A549 (cell line): ENCODE measurements around the gene KRT14. TPM values are rescaled to one million over a fixed set of nuclear protein-coding genes. Genes with fewer than 3 reads are reported as not detected.
"Not testable (repeated sequence)": the region's sequence is repeated elsewhere in the genome, so short reads cannot be mapped to it uniquely, and the experiment has no call there.

Source experiments
- ATAC-seq, 2 experiments: fragments of 200-7000 bp in 1 of 2; fragments of >200 bp in 1 of 2; cut with Nextera tagmentation in 1 of 2; cut with Tn5 transposase in 1 of 2; 3 replicates each; pipeline versions ENCODE4 v1.8.0 to v1.9.1; 2018 to 2020; ENCODE audit warnings: mild to moderate bottlenecking in 1 of 2, moderate library complexity in 1 of 2
- CTCF ChIA-PET: fragments of 300-600 bp; sonication (Branson Sonifier 250); formaldehyde crosslinking; extraction: SDS; loops from one replicate; lab custom pipeline; 2021; ENCODE audit warnings: antibody characterized with exemption, inconsistent platforms; lab: Yijun Ruan, JAX
- POLR2A ChIA-PET: fragments of 350-600 bp; formaldehyde crosslinking; extraction: SDS; loops from one replicate; lab custom pipeline; 2021; ENCODE audit warnings: antibody characterized with exemption, inconsistent platforms; lab: Yijun Ruan, JAX
- DNase-seq, 2 experiments: peaks; one replicate each; pipeline versions ENCODE4 v3.0.0 to v3.0.0-alpha.2; 2011 to 2016; ENCODE audit warnings: low read depth in 1 of 2, low spot score in 1 of 2
- FAIRE-seq: peaks from 2 replicates; lab custom pipeline; 2011; peaks lifted over from hg19 to GRCh38; lab: Jason Lieb, UNC
- H3K27ac ChIP-seq, 2 experiments: fragments of >200 bp; sonication (Bioruptor Twin); formaldehyde crosslinking; 3 replicates each; pipeline ENCODE4 v1.5.1; 2016 to 2017
- H3K4me1 ChIP-seq: fragments of >200 bp; sonication (Bioruptor Twin); formaldehyde crosslinking; 3 replicates; pipeline ENCODE4 v1.6.1; 2016
- H3K4me2 ChIP-seq: fragments of >200 bp; sonication (Bioruptor Twin); formaldehyde crosslinking; 3 replicates; pipeline ENCODE4 v1.6.1; 2016
- H3K4me3 ChIP-seq: fragments of >200 bp; sonication (Bioruptor Twin); formaldehyde crosslinking; 3 replicates; pipeline ENCODE4 v1.5.1; 2016
- H3K9me3 ChIP-seq: fragments of >200 bp; sonication (Bioruptor Twin); formaldehyde crosslinking; 3 replicates; pipeline ENCODE4 v1.6.1; 2016
- CBX8 ChIP-seq: fragments of 200-600 bp; sonication (generic); IDR thresholded peaks from 2 replicates; pipeline ENCODE4 v1.6.1; 2016
- CTCF ChIP-seq: fragments of >200 bp; sonication (Bioruptor Twin); formaldehyde crosslinking; IDR thresholded peaks from 3 replicates; pipeline ENCODE4 v1.5.1; 2016
- FOSL2 ChIP-seq, 2 experiments: fragments of 450-650 bp in 1 of 2; fragments of >200 bp in 1 of 2; sonication (Bioruptor Twin) in 1 of 2; formaldehyde crosslinking; IDR thresholded peaks; 2 replicates each; pipeline versions ENCODE4 v1.5.0 to v1.6.1; 2016 to 2020; ENCODE audit warnings: mild to moderate bottlenecking in 1 of 2, moderate library complexity in 1 of 2
- GATA3 ChIP-seq: IDR thresholded peaks from 2 replicates; pipeline ENCODE4 v1.6.1; 2012; ENCODE audit warnings: borderline replicate concordance
- HES2 ChIP-seq: fragments of >200 bp; sonication (Bioruptor Twin); formaldehyde crosslinking; IDR thresholded peaks from 2 replicates; pipeline ENCODE4 v1.6.1; 2016
- MAZ ChIP-seq: fragments of 150-350 bp; IDR thresholded peaks from 2 replicates; pipeline ENCODE4 v1.6.1; 2014; ENCODE audit warnings: antibody characterized with exemption, low read depth, low read length, borderline replicate concordance
- USF2 ChIP-seq: fragments of 450-650 bp; IDR thresholded peaks from 2 replicates; pipeline ENCODE4 v1.6.1; 2014; ENCODE audit warnings: antibody characterized with exemption
- ZC3H11A ChIP-seq: fragments of 450-650 bp; IDR thresholded peaks from 2 replicates; pipeline ENCODE4 v1.6.1; 2014; ENCODE audit warnings: antibody characterized with exemption, mild to moderate bottlenecking
- ZNF302 ChIP-seq: fragments of 250-450 bp; sonication (Bioruptor Pico); IDR thresholded peaks from 2 replicates; pipeline ENCODE4 v1.9.0; 2021; ENCODE audit warnings: inconsistent platforms, mild to moderate bottlenecking, moderate library complexity
- WGBS: methylation state at CpG from one replicate; pipeline ENCODE4 v1.1.6; 2017; ENCODE audit errors: missing lambda C conversion rate; 5-methylcytosine and 5-hydroxymethylcytosine counted together
- polyA plus RNA-seq, 4 experiments: library from polyadenylated mRNA; depleted of rRNA in 3 of 4; stranded (reverse); fragments of >200 nt; fragmentation: RNase III in 1 of 4; extraction: RNeasy Plus Mini Kit Qiagen cat#74134 plus additional on column Dnase treatment in 1 of 4; gene quantifications; 2 replicates in 3 of 4; 3 replicates in 1 of 4; pipeline ENCODE4 v1.2.3, GENCODE V29; 2011 to 2017
- TF ChIP-seq, protein P1 (sequence below): fragments of 250-450 bp; sonication (Bioruptor Pico); IDR thresholded peaks from 2 replicates; pipeline ENCODE4 v1.5.0; 2020; ENCODE audit warnings: low read depth, mild to moderate bottlenecking, moderate library complexity
- TF ChIP-seq, protein P2 (sequence below): IDR thresholded peaks from 2 replicates; pipeline ENCODE4 v1.6.1; 2012
- TF ChIP-seq, protein P3 (sequence below): fragments of >200 bp; sonication (Bioruptor Twin); formaldehyde crosslinking; IDR thresholded peaks from 3 replicates; pipeline ENCODE4 v1.6.1; 2016

The KRT14 gene
- polyA plus RNA-seq, 2 of the 4 experiments (the other 2 are of a cell fraction): 0.04 to 0.10 TPM

GRCh38 chr17:41621916-41622315 is 35.2 kb upstream of the KRT14 start (continued):
- TF ChIP-seq CTCF: no peak
- TF ChIP-seq USF2: no peak
- no peak for TF ChIP-seq FOSL2 (IDR thresholded peaks at IDR 0.05)
- no peak for TF ChIP-seq FOSL2 (CRISPR knock-in tag; IDR thresholded peaks at IDR 0.05)

DNA sequence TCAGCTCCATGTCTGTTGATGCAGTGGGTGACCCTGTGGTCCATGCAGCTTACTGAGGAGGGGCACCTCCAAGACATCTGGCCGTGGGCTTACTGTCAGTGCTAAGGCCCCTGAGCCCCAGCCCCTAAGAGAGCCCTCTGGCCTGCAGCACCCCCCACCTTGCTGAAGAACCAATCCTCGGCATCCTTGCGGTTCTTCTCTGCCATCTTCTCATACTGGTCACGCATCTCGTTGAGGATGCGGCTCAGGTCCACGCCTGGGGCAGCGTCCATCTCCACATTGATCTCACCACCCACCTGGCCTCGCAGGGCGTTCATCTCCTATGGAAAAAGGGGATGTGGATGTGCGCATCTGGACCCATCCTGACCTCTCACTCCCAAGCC is 34.7 kb upstream of the KRT14 start:
- WGBS: 86% methylated on average over 11 of the region's 11 CpGs
- POLR2A ChIA-PET: interaction anchor here (0.6 kb wide), 1 partner anchor 67 kb away, joined by 4 read pairs; no protein-coding TSS in a partner anchor
- H3K4me3 ChIP-seq, H3K4me2 ChIP-seq, ATAC-seq, FAIRE-seq, DNase-seq, H3K4me1 ChIP-seq, H3K9me3 ChIP-seq: not testable (repeated sequence)
- CTCF ChIA-PET: interaction anchor here (0.8 to 3.1 kb wide), 4 partner anchors 10 to 72 kb away, joined by 3 to 21 read pairs (median 8); no protein-coding TSS in a partner anchor
- H3K27ac ChIP-seq: 0 out of 6 replicates have a peak overlapping the region, but pooled peaks of 1 of the 2 experiments have one; percentile 6

- DNase-seq: no peak
- 0 out of 6 replicates have a peak overlapping the region, but pooled peaks of 1 of the 2 experiments have one; percentile 6 for H3K27ac ChIP-seq
- ChIA-PET CTCF (interaction anchor here (0.8 to 3.1 kb wide), 5 partner anchors 10 to 72 kb away, joined by 3 to 21 read pairs (median 3); no protein-coding TSS in a partner anchor), POLR2A (interaction anchor here (0.6 kb wide), 1 partner anchor 67 kb away, joined by 4 read pairs; no protein-coding TSS in a partner anchor)
- TF ChIP-seq HES2 (no peak), CTCF (no peak), ZNF302 (CRISPR knock-in tag) (no peak), ZC3H11A (no peak), MAZ (no peak), GATA3 (no peak), CBX8 (no peak)
- TF ChIP-seq, protein P1, sequence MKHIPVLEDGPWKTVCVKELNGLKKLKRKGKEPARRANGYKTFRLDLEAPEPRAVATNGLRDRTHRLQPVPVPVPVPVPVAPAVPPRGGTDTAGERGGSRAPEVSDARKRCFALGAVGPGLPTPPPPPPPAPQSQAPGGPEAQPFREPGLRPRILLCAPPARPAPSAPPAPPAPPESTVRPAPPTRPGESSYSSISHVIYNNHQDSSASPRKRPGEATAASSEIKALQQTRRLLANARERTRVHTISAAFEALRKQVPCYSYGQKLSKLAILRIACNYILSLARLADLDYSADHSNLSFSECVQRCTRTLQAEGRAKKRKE (CRISPR knock-in tag): no peak
- TF ChIP-seq, protein P2, sequence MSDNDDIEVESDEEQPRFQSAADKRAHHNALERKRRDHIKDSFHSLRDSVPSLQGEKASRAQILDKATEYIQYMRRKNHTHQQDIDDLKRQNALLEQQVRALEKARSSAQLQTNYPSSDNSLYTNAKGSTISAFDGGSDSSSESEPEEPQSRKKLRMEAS: no peak
- TF ChIP-seq, protein P3, sequence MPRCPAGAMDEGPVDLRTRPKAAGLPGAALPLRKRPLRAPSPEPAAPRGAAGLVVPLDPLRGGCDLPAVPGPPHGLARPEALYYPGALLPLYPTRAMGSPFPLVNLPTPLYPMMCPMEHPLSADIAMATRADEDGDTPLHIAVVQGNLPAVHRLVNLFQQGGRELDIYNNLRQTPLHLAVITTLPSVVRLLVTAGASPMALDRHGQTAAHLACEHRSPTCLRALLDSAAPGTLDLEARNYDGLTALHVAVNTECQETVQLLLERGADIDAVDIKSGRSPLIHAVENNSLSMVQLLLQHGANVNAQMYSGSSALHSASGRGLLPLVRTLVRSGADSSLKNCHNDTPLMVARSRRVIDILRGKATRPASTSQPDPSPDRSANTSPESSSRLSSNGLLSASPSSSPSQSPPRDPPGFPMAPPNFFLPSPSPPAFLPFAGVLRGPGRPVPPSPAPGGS: no peak
- H3K4me1 ChIP-seq: peaks cover 9% of the 10 kb centered on the region; the same call in 2 of the 3 replicates
- 84% methylated on average over 20 of the region's 21 CpGs for WGBS
- H3K9me3 ChIP-seq: no peaks in the 10 kb centered on the region
- FAIRE-seq: no peak
- no peak overlapping the region for H3K4me3 ChIP-seq
- no peak overlapping the region for H3K4me2 ChIP-seq
- no peak for ATAC-seq
Observed at GRCh38 chr17:41620583-41621434, 34.1 kb upstream of the KRT14 start.

DNA sequence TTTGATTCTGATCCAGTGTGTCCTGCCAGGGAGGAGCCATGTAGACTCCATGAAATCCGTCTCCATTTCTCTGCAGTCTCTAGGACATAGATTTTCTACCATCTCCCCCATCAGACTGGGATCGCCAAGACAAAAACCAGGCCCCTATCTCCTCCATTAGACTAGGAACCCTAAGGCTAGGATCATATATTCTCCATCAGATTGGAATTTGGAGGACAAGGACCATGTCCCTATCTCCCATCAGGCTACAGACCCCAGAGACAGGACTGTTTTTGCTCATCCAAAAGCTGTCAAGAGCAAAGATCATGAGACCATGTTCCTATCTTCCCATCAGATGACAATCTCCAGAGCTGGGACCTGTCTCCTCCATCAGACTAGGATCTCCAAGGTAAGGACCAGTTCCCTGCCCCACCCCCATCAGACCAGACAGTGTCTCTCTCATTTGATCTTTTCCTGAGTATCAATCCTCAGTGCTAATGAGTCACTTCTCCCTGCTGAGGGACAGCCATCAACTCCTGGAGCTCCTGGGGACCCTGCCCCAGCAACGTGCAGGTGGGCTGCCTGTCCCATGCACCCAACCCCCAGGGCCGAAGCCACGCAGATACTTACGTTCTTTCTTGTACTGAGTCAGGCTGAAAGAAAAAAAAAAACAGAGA is 33.4 kb upstream of the KRT14 start:
- H3K4me3 ChIP-seq, H3K9me3 ChIP-seq, DNase-seq, H3K27ac ChIP-seq, POLR2A ChIA-PET, H3K4me2 ChIP-seq, H3K4me1 ChIP-seq, ATAC-seq: not testable (repeated sequence)
- WGBS: 70% methylated on average over 6 of the region's 6 CpGs
- FAIRE-seq: peak; percentile 23
- CTCF ChIA-PET: interaction anchor here (1.2 to 3.1 kb wide), 5 partner anchors 26 to 71 kb away, joined by 3 to 21 read pairs (median 4); no protein-coding TSS in a partner anchor
